Measurements from ENCODE around the gene JARID2. TPM values are rescaled to one million over a fixed set of nuclear protein-coding genes. Genes with fewer than 3 reads are reported as not detected.

Gene JARID2
- total and polyA plus RNA-seq, 9 of the 15 experiments (the other 6 are each of a cell fraction or from before 2014, with no cell fraction given), result 5.0 to 29.0 (median 15.6) TPM

GRCh38 chr6:15409301-15410125 is 163.6 kb downstream of the JARID2 start (continued):
- TF ChIP-seq NFIC (IDR thresholded peaks at IDR 0.05), result peak; percentile 16; the same call in 1 of the 2 replicates
- no peak for TF ChIP-seq SREBF1 (IDR thresholded peaks at IDR 0.05; ENCODE audit: borderline replicate concordance, low read depth, low read length)
- no peak for TF ChIP-seq CBX1 (IDR thresholded peaks at IDR 0.05; ENCODE audit: low read depth)
- TF ChIP-seq ZNF280A (IDR thresholded peaks at IDR 0.05; ENCODE audit: low read depth, partially characterized antibody), result no peak
- TF ChIP-seq ZNF695 (CRISPR knock-in tag; IDR thresholded peaks at IDR 0.05), result no peak
- TF ChIP-seq OTX1 (CRISPR knock-in tag; IDR thresholded peaks at IDR 0.05), result no peak
- no peak for TF ChIP-seq E2F5 (CRISPR knock-in tag; IDR thresholded peaks at IDR 0.05)
- no peak for TF ChIP-seq ZNF282 (CRISPR knock-in tag; IDR thresholded peaks at IDR 0.05)
- TF ChIP-seq CHD4 (IDR thresholded peaks at IDR 0.05; ENCODE audit: insufficient read depth, insufficient replicate concordance, low read depth, low read length, poor library complexity, severe bottlenecking), result peak; percentile 33
- no peak for TF ChIP-seq ZNF23 (CRISPR knock-in tag; IDR thresholded peaks at IDR 0.05)
- TF ChIP-seq PREB (CRISPR knock-in tag; IDR thresholded peaks at IDR 0.05), result no peak
- no peak for TF ChIP-seq PRMT5 (CRISPR knock-in tag; IDR thresholded peaks at IDR 0.05)
- TF ChIP-seq ZFP36 (IDR thresholded peaks at IDR 0.05; ENCODE audit: low read depth, low read length, partially characterized antibody), result peak; percentile 31
- peak; percentile 75 for TF ChIP-seq CBFA2T3 (IDR thresholded peaks at IDR 0.05)
- no peak for TF ChIP-seq SMAD3 (CRISPR knock-in tag; conservative IDR thresholded peaks at IDR 0.05)
- peak; percentile 64; the same call in 1 of the 2 replicates for TF ChIP-seq CTBP1 (IDR thresholded peaks at IDR 0.05; ENCODE audit: borderline replicate concordance)
- TF ChIP-seq NONO (IDR thresholded peaks at IDR 0.05; ENCODE audit: low read depth in 2 of 2, low read length in 1 of 2), result no peak
- TF ChIP-seq NFE2L1 (tag; IDR thresholded peaks at IDR 0.05; ENCODE audit: borderline replicate concordance, low read depth), result no peak
- TF ChIP-seq RCOR1 (IDR thresholded peaks at IDR 0.05; ENCODE audit: borderline replicate concordance in 1 of 2, low read depth in 2 of 2, low read length in 2 of 2), result peak in 1 of 2 experiments; percentile 28; a peak in 1 of 4 replicates
- no peak for TF ChIP-seq HCFC1 (IDR thresholded peaks at IDR 0.05; ENCODE audit: low read depth, low read length)
- TF ChIP-seq RFX7 (CRISPR knock-in tag; IDR thresholded peaks at IDR 0.05), result no peak
- TF ChIP-seq TFAM (CRISPR knock-in tag; conservative IDR thresholded peaks at IDR 0.05), result no peak
- TF ChIP-seq ZNF584 (CRISPR knock-in tag; IDR thresholded peaks at IDR 0.05; ENCODE audit: low read depth), result no peak
- no peak for TF ChIP-seq BRF2 (IDR thresholded peaks at IDR 0.05; ENCODE audit: borderline replicate concordance, insufficient read depth, insufficient read length)
- peak; percentile 39; the same call in 1 of the 2 replicates for TF ChIP-seq SMARCE1 (IDR thresholded peaks at IDR 0.05)

All from K562 (cell line).